ENCODE data around the gene PTTG1.

The PTTG1 gene

GRCh38 chr5:160474084-160474483, 52.4 kb downstream of the PTTG1 start:
- no peak for DNase-seq

GRCh38 chr5:160475864-160476438, 54.3 kb downstream of the PTTG1 start:
- DNase-seq, result no peak

- no peak for DNase-seq
These were observed 55.8 kb downstream of the PTTG1 start for GRCh38 chr5:160477266-160477970.

GRCh38 chr5:160478163-160478562, 56.5 kb downstream of the PTTG1 start:
- no peak for DNase-seq

All from eye (tissue), 1 donor.